Activated CD4-positive, alpha-beta T cell treated with anti-CD3 and anti-CD28 coated beads, Interleukin-2, amount 50 U/mL, for 4 hours (primary cell): Measurements from ENCODE around the gene FBXW11.
A peak's percentile ranks its signal among the peaks of the same experiment; 100 is the strongest.
"Not testable (repeated sequence)": the region's sequence is repeated elsewhere in the genome, so short reads cannot be mapped to it uniquely, and the experiment has no call there.

ENCODE experiments used
- DNase-seq, 2 experiments: peaks; one replicate each; pipeline ENCODE4 v3.0.0-alpha.2; 2020

FBXW11 gene

GRCh38 chr5:172006321-172007174 is at the start of gene FBXW11:
TSS of gene FBXW11 (minus strand) at chr5:172006638. CDS start at chr5:172006502, 136 bp downstream.
- peak; percentile 91 for DNase-seq

GRCh38 chr5:172055996-172056395 is 49.6 kb upstream of the FBXW11 start:
- no peak for DNase-seq

- no peak for DNase-seq
Observed at GRCh38 chr5:172055421-172055820, 49.0 kb upstream of the FBXW11 start.

GRCh38 chr5:172054611-172055153 is 48.2 kb upstream of the FBXW11 start:
- no peak for DNase-seq

- no peak for DNase-seq
Observed at GRCh38 chr5:172052450-172053236, 46.2 kb upstream of the FBXW11 start.

- DNase-seq, result no peak
Observed at GRCh38 chr5:172051643-172052339, 45.4 kb upstream of the FBXW11 start.

- no peak for DNase-seq
Observed at GRCh38 chr5:172050080-172050479, 43.6 kb upstream of the FBXW11 start.

GRCh38 chr5:172049226-172049796 is 42.9 kb upstream of the FBXW11 start:
- no peak for DNase-seq

GRCh38 chr5:172048539-172049101 is 42.2 kb upstream of the FBXW11 start:
- DNase-seq, result no peak

- DNase-seq, result no peak
Observed at GRCh38 chr5:172048170-172048422, 41.7 kb upstream of the FBXW11 start.

- no peak for DNase-seq
Observed at GRCh38 chr5:172046593-172046992, 40.2 kb upstream of the FBXW11 start.

- no peak for DNase-seq
Observed at GRCh38 chr5:172045315-172045632, 38.8 kb upstream of the FBXW11 start.

GRCh38 chr5:172044631-172045314 is 38.3 kb upstream of the FBXW11 start:
- DNase-seq, result no peak

- DNase-seq, result no peak
Observed at GRCh38 chr5:172043865-172044264, 37.4 kb upstream of the FBXW11 start.

- DNase-seq, result no peak
Observed at GRCh38 chr5:172042183-172042582, 35.7 kb upstream of the FBXW11 start.

- no peak for DNase-seq
Observed at GRCh38 chr5:172038167-172038566, 31.7 kb upstream of the FBXW11 start.

GRCh38 chr5:172035049-172035448 is 28.6 kb upstream of the FBXW11 start:
- no peak for DNase-seq

GRCh38 chr5:172031894-172032461 is 25.5 kb upstream of the FBXW11 start:
- DNase-seq, result no peak

- no peak for DNase-seq
Observed at GRCh38 chr5:172029876-172030275, 23.4 kb upstream of the FBXW11 start.

- no peak for DNase-seq
Observed at GRCh38 chr5:172028167-172028566, 21.7 kb upstream of the FBXW11 start.

- DNase-seq, result not testable (repeated sequence)
Observed at GRCh38 chr5:172020110-172020786, 13.8 kb upstream of the FBXW11 start.
